H1 (cell line): ENCODE data around the gene VTI1B. TPM values are rescaled to one million over a fixed set of nuclear protein-coding genes. Genes with fewer than 3 reads are reported as not detected.

ENCODE experiments used
- polyA plus RNA-seq, 7 experiments: library from polyadenylated mRNA; depleted of rRNA in 3 of 7; stranded (reverse) in 5 of 7; unstranded in 2 of 7; fragments of >200 nt in 5 of 7; fragments of 200-250 nt in 2 of 7; gene quantifications; 1 replicate in 5 of 7; 2 replicates in 1 of 7; 4 replicates in 1 of 7; pipeline versions ENCODE4 v1.2.1 to v1.2.3, GENCODE V29; 2011 to 2013; ENCODE audit warnings: missing spikeins in 2 of 7, mixed read lengths in 2 of 7
- small RNA-seq: library from polyadenylated mRNA; stranded (forward); fragments of <200 nt; extraction: miRNeasy Mini kit (QIAGEN cat#:217004); gene quantifications from one replicate; pipeline ENCODE3, GENCODE V24; 2013; ENCODE audit not compliant: insufficient read depth
- total RNA-seq: library from RNA; stranded (reverse); fragmentation: NEBNext Ultra II Directional; extraction: Animal tissue kit (Norgen Biotek cat#: 25700); gene quantifications from 2 replicates; pipeline ENCODE4 v1.2.1, GENCODE V29; 2021

The VTI1B gene
- total and polyA plus RNA-seq, 2 of the 8 experiments (the other 6 are each of a cell fraction or from before 2014, with no cell fraction given): 28.1 to 98.7 TPM

Small RNA genes within 50 kb of the gene (small RNA-seq; reads per million reads assigned to genes)
- gene AL132640.3: not detected
- not detected for gene RF00019
- not detected for gene RN7SL369P
- not detected for gene RNA5SP386

Other genes starting within 250 kb of the VTI1B start
- gene TMEM229B, start 185.9 kb downstream of the VTI1B start, total RNA-seq: 0.50 and 0.73 TPM in 2 replicates
- gene TMEM229B, start 185.9 kb downstream of the VTI1B start, polyA plus RNA-seq (2011; rRNA removed): 0.85 and 1.7 TPM in 2 replicates
- gene PLEKHH1, start 141.3 kb downstream of the VTI1B start, total RNA-seq: 27.2 and 33.3 TPM in 2 replicates
- 28.3 and 33.0 TPM in 2 replicates for gene PLEKHH1, start 141.3 kb downstream of the VTI1B start, polyA plus RNA-seq (2011; rRNA removed)
- 6.2 and 7.2 TPM in 2 replicates for gene PIGH, start 74.4 kb downstream of the VTI1B start, total RNA-seq
- gene PIGH, start 74.4 kb downstream of the VTI1B start, polyA plus RNA-seq (2011; rRNA removed): 8.6 and 10.0 TPM in 2 replicates
- gene ARG2, start 54.7 kb downstream of the VTI1B start, total RNA-seq: 49.0 and 49.9 TPM in 2 replicates
- 52.8 and 59.1 TPM in 2 replicates for gene ARG2, start 54.7 kb downstream of the VTI1B start, polyA plus RNA-seq (2011; rRNA removed)
- 104 and 112 TPM in 2 replicates for gene RDH11, start 21.1 kb upstream of the VTI1B start, total RNA-seq
- 70.6 and 117 TPM in 2 replicates for gene RDH11, start 21.1 kb upstream of the VTI1B start, polyA plus RNA-seq (2011; rRNA removed)
- gene RDH12, start 27.3 kb upstream of the VTI1B start, total RNA-seq: 1.1 and 1.2 TPM in 2 replicates
- gene RDH12, start 27.3 kb upstream of the VTI1B start, polyA plus RNA-seq (2011; rRNA removed): 1.3 and 1.5 TPM in 2 replicates
- gene ZFYVE26, start 142.0 kb upstream of the VTI1B start, total RNA-seq: 23.3 and 26.5 TPM in 2 replicates
- gene ZFYVE26, start 142.0 kb upstream of the VTI1B start, polyA plus RNA-seq (2011; rRNA removed): 12.6 and 13.0 TPM in 2 replicates
- gene RAD51B, start 145.1 kb upstream of the VTI1B start, total RNA-seq: 11.0 and 14.9 TPM in 2 replicates
- gene RAD51B, start 145.1 kb upstream of the VTI1B start, polyA plus RNA-seq (2011; rRNA removed): 3.9 and 4.3 TPM in 2 replicates